ENCODE data around the gene PARD3.

- no peak for TF ChIP-seq POLR2AphosphoS5 (IDR thresholded peaks at IDR 0.05)
- no peak for TF ChIP-seq EP300 (conservative IDR thresholded peaks at IDR 0.05; ENCODE audit: poor library complexity, severe bottlenecking)
- no peak for TF ChIP-seq CTCF (IDR thresholded peaks at IDR 0.05; ENCODE audit: poor library complexity, severe bottlenecking)
Observed at GRCh38 chr10:34180749-34181148, 634.3 kb downstream of the PARD3 start.
